Caco-2 (cell line): ENCODE measurements around the gene IL22RA1. TPM values are rescaled to one million over a fixed set of nuclear protein-coding genes. Genes with fewer than 3 reads are reported as not detected.

Source experiments
- BruUV-seq: library from RNA; stranded (reverse); fragments of 400-500 nt; replicated peaks from 2 replicates; lab custom pipeline; 2021; lab: Mats Ljungman, UMichigan
- CTCF ChIA-PET: fragments of 300-600 bp; sonication (Branson Sonifier 250); formaldehyde crosslinking; loops from one replicate; lab custom pipeline; 2022; ENCODE audit warnings: antibody characterized with exemption; lab: Charles Lee
- POLR2A ChIA-PET: fragments of 300-600 bp; sonication (Branson Sonifier 250); formaldehyde crosslinking; loops from one replicate; lab custom pipeline; 2022; ENCODE audit warnings: antibody characterized with exemption; lab: Charles Lee
- DNase-seq, 2 experiments: peaks; one replicate each; pipeline versions ENCODE4 v3.0.0 to v3.0.0-alpha.2; 2020 to 2022
- H3K27me3 ChIP-seq: replicated peaks from 2 replicates; pipeline ENCODE4 v1.6.0; 2011; ENCODE audit warnings: low read length; ENCODE audit not compliant: control insufficient read depth, insufficient read depth
- H3K36me3 ChIP-seq: 2 replicates; pipeline ENCODE4 v1.5.1; 2011; ENCODE audit warnings: low read length; ENCODE audit not compliant: control insufficient read depth, insufficient read depth
- H3K4me1 ChIP-seq: fragments of 250-450 bp; sonication (Bioruptor Pico); 2 replicates; pipeline ENCODE4 v1.5.1; 2020; ENCODE audit warnings: mild to moderate bottlenecking
- H3K4me3 ChIP-seq: 2 replicates; pipeline ENCODE4 v1.5.1; 2011; ENCODE audit warnings: low read depth, mild to moderate bottlenecking, control low read depth, low read length
- H3K9me3 ChIP-seq: fragments of 250-450 bp; sonication (Bioruptor Pico); 2 replicates; pipeline ENCODE4 v1.5.1; 2020; ENCODE audit warnings: mild to moderate bottlenecking, moderate library complexity
- H3K27ac Mint-ChIP-seq: one replicate; pipeline ENCODE4 v1.8.0; 2022; ENCODE audit warnings: mixed read lengths; ENCODE audit not compliant: unreplicated experiment
- H3K27me3 Mint-ChIP-seq: one replicate; pipeline ENCODE4 v1.8.0; 2022; ENCODE audit warnings: mixed read lengths; ENCODE audit not compliant: insufficient read depth, unreplicated experiment
- H3K36me3 Mint-ChIP-seq: one replicate; pipeline ENCODE4 v1.8.0; 2022; ENCODE audit warnings: mild to moderate bottlenecking, mixed read lengths; ENCODE audit not compliant: insufficient read depth, unreplicated experiment
- H3K4me1 Mint-ChIP-seq: one replicate; pipeline ENCODE4 v1.8.0; 2022; ENCODE audit warnings: low read depth, mixed read lengths; ENCODE audit not compliant: unreplicated experiment
- H3K4me3 Mint-ChIP-seq: one replicate; pipeline ENCODE4 v1.8.0; 2022; ENCODE audit warnings: mild to moderate bottlenecking, moderate library complexity, mixed read lengths; ENCODE audit not compliant: unreplicated experiment
- H3K9me3 Mint-ChIP-seq: one replicate; pipeline ENCODE4 v1.8.0; 2022; ENCODE audit warnings: mixed read lengths; ENCODE audit not compliant: unreplicated experiment
- intact Hi-C: fragments of 100-400 bp; cut with micrococcal nuclease; formaldehyde crosslinking; loops from one replicate; pipeline ENCODE4 v1.10.0; 2022; ENCODE audit not compliant: unreplicated experiment
- total RNA-seq: library from RNA; stranded (reverse); gene quantifications from 2 replicates; pipeline ENCODE4 v1.2.3, GENCODE V29; 2022
- TF ChIP-seq, protein P1 (sequence below), 2 experiments: fragments of 200-600 bp in 1 of 2; IDR thresholded peaks; 1 replicate in 1 of 2; 2 replicates in 1 of 2; pipeline versions ENCODE4 v1.5.1 to v1.8.0; 2011 to 2022; ENCODE audit warnings: antibody characterized with exemption in 1 of 2, control low read depth in 1 of 2, inconsistent platforms in 1 of 2, low read depth in 1 of 2, low read length in 1 of 2, mild to moderate bottlenecking in 1 of 2, moderate library complexity in 1 of 2; ENCODE audit not compliant: insufficient read depth in 1 of 2, severe bottlenecking in 1 of 2, unreplicated experiment in 1 of 2

Gene IL22RA1
- total RNA-seq, 1 experiment from 2014 or later, result 2.5 TPM

DNA sequence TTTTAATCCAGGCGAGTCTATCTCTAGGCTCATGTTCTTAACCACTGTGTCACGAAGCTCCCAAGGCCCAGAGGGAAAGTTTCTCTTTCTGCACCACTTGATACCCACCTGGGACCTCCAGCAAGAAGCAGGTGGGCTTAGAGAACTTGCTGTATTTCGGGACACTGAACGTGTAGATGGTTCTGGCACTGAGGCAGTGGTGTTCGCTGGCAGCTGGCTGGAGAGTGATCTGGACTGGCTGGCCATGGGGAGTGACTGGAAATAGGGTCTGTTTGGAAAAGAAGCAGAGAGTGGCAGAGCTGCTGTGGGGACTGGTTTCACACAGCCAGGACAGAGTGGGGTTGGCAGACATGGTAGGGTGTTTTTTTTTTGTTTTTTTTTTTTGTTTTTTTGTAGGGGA lies 16.4 kb upstream of the IL22RA1 start:
- CTCF ChIA-PET, result no interaction called here
- BruUV-seq, result no TSS peak
- POLR2A ChIA-PET, result no interaction called here

GRCh38 chr1:24157918-24158481 lies 15.1 kb upstream of the IL22RA1 start:
- no peaks in the 10 kb centered on the region for H3K4me1 Mint-ChIP-seq
- no peak for DNase-seq
- Histone ChIP-seq H3K9me3 (no peaks in the 10 kb centered on the region), H3K27me3 (no peaks in the 10 kb centered on the region), H3K4me3 (no peak overlapping the region), H3K4me1 (no peaks in the 10 kb centered on the region), H3K36me3 (no peaks in the 10 kb centered on the region)
- TF ChIP-seq, protein P1, sequence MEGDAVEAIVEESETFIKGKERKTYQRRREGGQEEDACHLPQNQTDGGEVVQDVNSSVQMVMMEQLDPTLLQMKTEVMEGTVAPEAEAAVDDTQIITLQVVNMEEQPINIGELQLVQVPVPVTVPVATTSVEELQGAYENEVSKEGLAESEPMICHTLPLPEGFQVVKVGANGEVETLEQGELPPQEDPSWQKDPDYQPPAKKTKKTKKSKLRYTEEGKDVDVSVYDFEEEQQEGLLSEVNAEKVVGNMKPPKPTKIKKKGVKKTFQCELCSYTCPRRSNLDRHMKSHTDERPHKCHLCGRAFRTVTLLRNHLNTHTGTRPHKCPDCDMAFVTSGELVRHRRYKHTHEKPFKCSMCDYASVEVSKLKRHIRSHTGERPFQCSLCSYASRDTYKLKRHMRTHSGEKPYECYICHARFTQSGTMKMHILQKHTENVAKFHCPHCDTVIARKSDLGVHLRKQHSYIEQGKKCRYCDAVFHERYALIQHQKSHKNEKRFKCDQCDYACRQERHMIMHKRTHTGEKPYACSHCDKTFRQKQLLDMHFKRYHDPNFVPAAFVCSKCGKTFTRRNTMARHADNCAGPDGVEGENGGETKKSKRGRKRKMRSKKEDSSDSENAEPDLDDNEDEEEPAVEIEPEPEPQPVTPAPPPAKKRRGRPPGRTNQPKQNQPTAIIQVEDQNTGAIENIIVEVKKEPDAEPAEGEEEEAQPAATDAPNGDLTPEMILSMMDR (IDR thresholded peaks at IDR 0.05; ENCODE audit: insufficient read depth in 1 of 2, low read depth in 1 of 2, low read length in 1 of 2, severe bottlenecking in 1 of 2, unreplicated experiment in 1 of 2), result peak in 1 of 2 experiments; percentile 20
- no peaks in the 10 kb centered on the region for H3K27me3 Mint-ChIP-seq
- H3K36me3 Mint-ChIP-seq, result peaks cover 15% of the 10 kb centered on the region
- no peak overlapping the region for H3K27ac Mint-ChIP-seq
- no peaks in the 10 kb centered on the region for H3K9me3 Mint-ChIP-seq
- BruUV-seq, result no TSS peak
- intact Hi-C loops, result no loop called here
- no peak overlapping the region for H3K4me3 Mint-ChIP-seq
- CTCF ChIA-PET, result no interaction called here
- POLR2A ChIA-PET, result no interaction called here

More for the DNA sequence above, 16.4 kb upstream of the IL22RA1 start:
- no peak for DNase-seq
- Mint-ChIP-seq H3K9me3 (no peaks in the 10 kb centered on the region), H3K27me3 (no peaks in the 10 kb centered on the region), H3K36me3 (peaks cover 18% of the 10 kb centered on the region), H3K4me3 (no peak overlapping the region), H3K4me1 (no peaks in the 10 kb centered on the region), H3K27ac (no peak overlapping the region)
- Histone ChIP-seq H3K4me3 (no peak overlapping the region), H3K36me3 (no peaks in the 10 kb centered on the region), H3K27me3 (no peaks in the 10 kb centered on the region), H3K4me1 (no peaks in the 10 kb centered on the region; the same call in 1 of the 2 replicates), H3K9me3 (no peaks in the 10 kb centered on the region)
- intact Hi-C loops, result no loop called here
- TF ChIP-seq, protein P1 (IDR thresholded peaks at IDR 0.05; ENCODE audit: insufficient read depth in 1 of 2, low read depth in 1 of 2, low read length in 1 of 2, severe bottlenecking in 1 of 2, unreplicated experiment in 1 of 2), result no peak

- Histone ChIP-seq H3K4me1 (peaks cover 3% of the 10 kb centered on the region), H3K36me3 (no peaks in the 10 kb centered on the region), H3K4me3 (no peak overlapping the region), H3K9me3 (no peaks in the 10 kb centered on the region), H3K27me3 (no peaks in the 10 kb centered on the region)
- intact Hi-C loops, result no loop called here
- H3K4me3 Mint-ChIP-seq, result no peak overlapping the region
- no peaks in the 10 kb centered on the region for H3K27me3 Mint-ChIP-seq
- no peak overlapping the region for H3K27ac Mint-ChIP-seq
- DNase-seq, result no peak
- TF ChIP-seq, protein P1 (IDR thresholded peaks at IDR 0.05; ENCODE audit: insufficient read depth in 1 of 2, low read depth in 1 of 2, low read length in 1 of 2, severe bottlenecking in 1 of 2, unreplicated experiment in 1 of 2), result no peak
- peaks cover under 1% of the 10 kb centered on the region for H3K4me1 Mint-ChIP-seq
- ChIA-PET POLR2A (no interaction called here), CTCF (no interaction called here)
- no peaks in the 10 kb centered on the region for H3K9me3 Mint-ChIP-seq
- H3K36me3 Mint-ChIP-seq, result peaks cover 15% of the 10 kb centered on the region
- no TSS peak for BruUV-seq
Observed at GRCh38 chr1:24156542-24157260, 13.8 kb upstream of the IL22RA1 start.
